Measurements from ENCODE around the gene TRMT61A. TPM values are rescaled to one million over a fixed set of nuclear protein-coding genes. Genes with fewer than 3 reads are reported as not detected.

The TRMT61A gene
- total RNA-seq, 2 experiments from 2014 or later = 7.4 to 7.6 TPM

GRCh38 chr14:103556946-103557758 is 28.2 kb downstream of the TRMT61A start:
- CTCF ChIA-PET = interaction anchor here (0.5 to 2.8 kb wide), 4 partner anchors 10 to 54 kb away, joined by 3 to 16 read pairs (median 4); no protein-coding TSS in a partner anchor
- Mint-ChIP-seq H3K27ac (no peak overlapping the region), H3K36me3 (peaks cover 30% of the 10 kb centered on the region)

DNA sequence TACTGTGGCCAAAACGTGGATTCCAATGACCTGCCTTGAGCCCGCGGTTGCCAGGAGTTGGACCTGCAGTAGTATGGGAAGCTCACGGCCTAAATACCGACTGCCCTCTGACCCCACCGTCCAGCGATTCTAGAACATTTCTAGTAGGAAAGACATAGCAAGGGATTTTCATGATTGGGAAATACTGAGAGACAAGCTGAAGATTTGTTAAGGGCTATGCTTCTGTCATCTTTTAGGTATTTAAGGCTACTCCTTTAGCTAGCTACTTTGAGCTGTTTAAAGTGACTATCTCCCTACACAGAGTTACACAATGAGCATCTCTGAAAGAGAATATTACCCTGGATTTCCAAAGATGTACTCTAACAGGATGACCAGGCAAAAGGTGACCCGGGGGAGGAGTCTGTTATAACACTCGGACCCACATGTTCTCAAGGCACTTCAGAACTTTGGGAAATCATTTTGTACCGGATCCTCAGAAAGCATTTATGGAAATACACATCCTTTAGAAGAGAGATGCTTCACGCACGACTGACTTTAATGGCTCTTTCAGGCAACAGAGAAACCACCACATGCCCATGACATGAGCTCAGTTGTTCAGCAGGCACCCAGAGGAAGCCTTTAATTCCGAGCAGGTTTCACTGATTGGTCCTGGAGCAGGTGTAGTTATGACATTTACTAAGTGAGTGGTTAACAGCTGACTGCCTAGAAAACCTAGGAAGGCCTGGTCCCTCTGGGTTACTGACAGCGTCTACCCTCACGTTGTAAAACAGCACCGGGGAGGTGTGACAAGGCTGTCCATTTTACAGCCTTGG is 29.3 kb downstream of the TRMT61A start:
- intact Hi-C loops (cut with micrococcal nuclease) = no loop called here
- no peaks in the 10 kb centered on the region for H3K9me3 Mint-ChIP-seq
- no peaks in the 10 kb centered on the region for H3K27me3 Mint-ChIP-seq
- H3K4me1 Mint-ChIP-seq (ENCODE audit: low read depth) = peaks cover 45% of the 10 kb centered on the region
- H3K36me3 Mint-ChIP-seq = peaks cover 30% of the 10 kb centered on the region
- CTCF ChIA-PET = interaction anchor here (1.2 to 2.8 kb wide), 3 partner anchors 11 to 250 kb away, joined by 3 to 16 read pairs (median 4); no protein-coding TSS in a partner anchor
- no peak for DNase-seq
- no peak overlapping the region for H3K4me3 Mint-ChIP-seq
- POLR2A ChIA-PET = no interaction called here
- peak overlapping the region; percentile 45 for H3K27ac Mint-ChIP-seq

More at GRCh38 chr14:103556946-103557758, 28.2 kb downstream of the TRMT61A start:
- Mint-ChIP-seq H3K4me1 (ENCODE audit: low read depth) (peaks cover 45% of the 10 kb centered on the region), H3K9me3 (no peaks in the 10 kb centered on the region), H3K27me3 (no peaks in the 10 kb centered on the region), H3K4me3 (no peak overlapping the region)
- POLR2A ChIA-PET = no interaction called here
- DNase-seq = no peak
- intact Hi-C loops (cut with micrococcal nuclease) = no loop called here

- Mint-ChIP-seq H3K9me3 (no peaks in the 10 kb centered on the region), H3K4me3 (no peak overlapping the region), H3K36me3 (peaks cover 30% of the 10 kb centered on the region), H3K27me3 (no peaks in the 10 kb centered on the region), H3K4me1 (ENCODE audit: low read depth) (peaks cover 56% of the 10 kb centered on the region), H3K27ac (peak overlapping the region; percentile 64)
- DNase-seq = no peak
- ChIA-PET POLR2A (interaction anchor here (0.9 kb wide), 1 partner anchor 21 kb away, joined by 3 read pairs; no protein-coding TSS in a partner anchor), CTCF (interaction anchor here (0.8 to 2.8 kb wide), 6 partner anchors 8 to 249 kb away, joined by 3 to 16 read pairs (median 3); no protein-coding TSS in a partner anchor)
- intact Hi-C loops (cut with micrococcal nuclease) = no loop called here
Observed at GRCh38 chr14:103559766-103560165, 30.8 kb downstream of the TRMT61A start.

DNA sequence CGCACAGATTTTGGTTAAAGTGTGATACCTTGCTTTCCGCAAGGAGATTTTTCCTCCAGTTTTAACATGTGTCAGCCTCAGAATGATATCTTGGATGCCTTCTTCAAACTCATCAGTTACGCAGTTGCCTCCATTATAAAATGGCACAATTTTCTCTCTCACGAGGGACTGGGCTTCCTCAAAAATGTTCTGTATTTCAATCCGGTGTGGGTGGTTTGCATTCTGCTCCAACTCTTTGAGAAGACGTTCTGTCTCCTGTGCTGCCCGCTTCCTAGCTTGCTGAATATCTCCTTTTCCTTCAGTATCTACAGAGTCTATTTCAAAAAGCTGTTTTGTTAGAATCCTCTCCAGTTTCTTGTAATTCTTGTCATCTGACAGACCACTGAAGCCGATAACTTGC is 31.7 kb downstream of the TRMT61A start:
- Mint-ChIP-seq H3K4me1 (ENCODE audit: low read depth) (peaks cover 60% of the 10 kb centered on the region), H3K36me3 (peaks cover 30% of the 10 kb centered on the region)
- POLR2A ChIA-PET = interaction anchor here (0.6 to 0.7 kb wide), 2 partner anchors 226 to 1627 kb away, joined by 3 read pairs; partner anchors contain the start of gene EIF5

DNA sequence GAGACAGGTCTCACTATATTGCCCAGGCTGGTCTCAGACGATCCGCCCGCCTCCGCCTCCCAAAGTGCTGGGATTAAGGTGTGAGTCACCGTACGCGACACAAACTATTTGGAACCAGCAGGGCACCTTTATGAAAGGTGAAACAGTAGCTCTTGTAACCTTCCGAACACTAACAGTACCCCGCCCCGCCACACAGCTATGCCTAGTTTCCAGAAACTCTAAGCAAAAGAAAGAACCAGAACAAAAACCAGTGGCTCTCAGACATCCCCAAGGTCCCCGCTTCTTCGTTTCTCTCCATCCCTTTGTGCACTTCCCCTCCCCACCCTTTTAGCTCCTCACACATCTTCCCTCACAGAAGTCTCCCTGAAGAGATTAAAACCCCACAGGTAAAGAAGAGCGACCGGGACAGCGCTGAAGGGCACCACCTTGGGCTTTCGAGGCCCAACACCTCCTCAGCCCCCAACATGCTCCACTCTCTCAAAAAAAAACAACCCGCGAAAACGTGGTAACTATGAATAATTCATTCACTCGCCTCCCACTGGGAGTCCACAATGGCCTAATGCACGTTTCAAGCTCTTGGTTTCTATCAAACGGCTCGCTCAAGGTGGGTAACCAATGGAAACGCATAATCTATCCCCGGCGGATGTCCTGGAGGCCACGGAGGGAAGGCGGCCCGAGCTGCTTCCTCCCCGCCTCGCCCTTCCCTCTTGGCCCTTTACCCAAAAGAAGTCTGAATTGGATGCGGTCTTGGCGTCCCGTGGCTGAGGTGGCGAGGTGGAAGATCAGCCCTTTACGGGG is 32.6 kb downstream of the TRMT61A start:
- Mint-ChIP-seq H3K9me3 (no peaks in the 10 kb centered on the region), H3K27ac (peak overlapping the region; percentile 90), H3K27me3 (no peaks in the 10 kb centered on the region), H3K4me3 (peak overlapping the region; percentile 81), H3K4me1 (ENCODE audit: low read depth) (peaks cover 67% of the 10 kb centered on the region), H3K36me3 (peaks cover 30% of the 10 kb centered on the region)
- intact Hi-C loops (cut with micrococcal nuclease) = loop anchor here (1.0 to 2.0 kb wide), 4 partner anchors 33 to 153 kb away; partner anchors contain the start of genes KLC1, TRMT61A, XRCC3 and ZFYVE21
- DNase-seq = peak; percentile 66
- POLR2A ChIA-PET = interaction anchor here (0.6 to 1.4 kb wide), 11 partner anchors 12 to 1628 kb away, joined by 3 to 4 read pairs (median 3); partner anchors contain the start of genes EIF5 and TRMT61A
- CTCF ChIA-PET = interaction anchor here (0.6 to 2.6 kb wide), 7 partner anchors 14 to 980 kb away, joined by 3 to 8 read pairs (median 3); no protein-coding TSS in a partner anchor

More for the DNA sequence above, 31.7 kb downstream of the TRMT61A start:
- Mint-ChIP-seq H3K4me3 (peak overlapping the region; percentile 81), H3K27ac (peak overlapping the region; percentile 33), H3K27me3 (no peaks in the 10 kb centered on the region), H3K9me3 (no peaks in the 10 kb centered on the region)
- no peak for DNase-seq
- CTCF ChIA-PET = interaction anchor here (1.1 to 2.6 kb wide), 4 partner anchors 42 to 119 kb away, joined by 3 to 8 read pairs (median 5); no protein-coding TSS in a partner anchor
- intact Hi-C loops (cut with micrococcal nuclease) = no loop called here

DNA sequence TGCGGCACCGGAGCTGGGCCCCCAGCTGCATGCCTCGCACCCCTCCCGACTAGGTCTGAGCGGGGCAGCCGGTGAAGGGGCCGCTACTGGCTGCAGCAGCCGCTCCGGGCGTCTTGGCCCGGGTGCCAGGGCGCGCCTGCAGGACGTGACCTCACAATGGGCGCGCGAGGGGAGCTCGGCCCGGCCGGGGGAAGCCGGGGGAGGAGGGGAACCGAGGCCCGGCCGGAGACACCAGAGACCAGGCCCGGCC is 33.1 kb downstream of the TRMT61A start:
- H3K27ac Mint-ChIP-seq = peak overlapping the region; percentile 90
- ChIA-PET POLR2A (interaction anchor here (0.6 to 1.4 kb wide), 10 partner anchors 12 to 867 kb away, joined by 3 to 4 read pairs (median 3); partner anchors contain the start of gene TRMT61A), CTCF (interaction anchor here (0.6 to 2.6 kb wide), 7 partner anchors 15 to 981 kb away, joined by 3 to 8 read pairs (median 3); no protein-coding TSS in a partner anchor)
- intact Hi-C loops (cut with micrococcal nuclease) = loop anchor here (1.0 to 2.0 kb wide), 4 partner anchors 33 to 153 kb away; partner anchors contain the start of genes KLC1, TRMT61A, XRCC3 and ZFYVE21
- DNase-seq = no peak
- H3K4me3 Mint-ChIP-seq = peak overlapping the region; percentile 81
- H3K4me1 Mint-ChIP-seq (ENCODE audit: low read depth) = peaks cover 66% of the 10 kb centered on the region
- H3K9me3 Mint-ChIP-seq = no peaks in the 10 kb centered on the region
- H3K36me3 Mint-ChIP-seq = peaks cover 30% of the 10 kb centered on the region
- H3K27me3 Mint-ChIP-seq = no peaks in the 10 kb centered on the region

DNA sequence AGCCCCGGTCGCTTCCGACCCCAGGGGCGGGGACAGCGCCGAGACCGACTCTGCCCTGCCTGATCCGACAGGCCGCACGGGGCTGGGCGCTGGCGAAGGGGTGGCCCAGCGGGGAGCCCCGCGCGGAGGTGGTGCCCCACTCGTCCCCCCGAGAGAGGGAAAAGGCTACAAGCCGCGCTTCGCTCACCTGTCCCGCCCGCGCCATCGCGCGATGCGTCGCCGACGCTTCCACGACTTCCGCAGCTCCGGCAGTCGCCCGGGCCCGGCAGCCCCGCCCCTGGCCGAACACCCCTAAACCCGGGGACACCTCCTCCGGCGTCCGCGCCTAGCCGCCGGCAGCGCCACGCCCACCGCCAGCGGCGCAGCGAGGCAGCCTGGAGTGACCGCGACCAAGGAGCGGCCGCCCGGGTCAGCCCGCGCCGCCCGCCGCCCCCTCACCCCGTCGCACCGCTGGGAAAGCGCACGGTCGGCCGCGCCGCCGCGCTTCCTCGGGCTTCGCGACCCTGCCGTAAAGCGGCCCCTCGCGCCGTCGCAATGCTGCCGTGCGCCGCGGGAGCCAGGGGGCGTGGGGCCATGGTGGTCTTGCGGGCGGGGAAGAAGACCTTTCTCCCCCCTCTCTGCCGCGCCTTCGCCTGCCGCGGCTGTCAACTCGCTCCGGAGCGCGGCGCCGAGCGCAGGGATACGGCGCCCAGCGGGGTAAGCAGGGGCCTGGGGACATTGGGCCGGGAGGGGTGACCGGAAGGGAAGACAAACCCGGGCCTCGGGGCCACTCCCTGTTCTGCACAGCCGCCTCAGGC is 33.6 kb downstream of the TRMT61A start, which contains the start of the genes BAG5 and COA8:
Gene BAG5, minus strand, starts transcription at position 229 of the 797 bp plus-strand sequence. CDS start 1,493 bp downstream, outside the sequence.
Gene COA8, plus strand, starts transcription at position 532 of the 797 bp plus-strand sequence. Its CDS starts 42 bp downstream, at position 574.
- H3K4me3 Mint-ChIP-seq = peak within 1 kb of the TSS; percentile 94
- H3K9me3 Mint-ChIP-seq = no peaks in the 10 kb centered on the region
- H3K4me1 Mint-ChIP-seq (ENCODE audit: low read depth) = peaks cover 61% of the 10 kb centered on the region
- peak; percentile 92 for DNase-seq
- peak within 1 kb of the TSS; percentile 90 for H3K27ac Mint-ChIP-seq
- intact Hi-C loops (cut with micrococcal nuclease) = loop anchor here (1.0 to 2.0 kb wide), 4 partner anchors 34 to 152 kb away; partner anchors contain the start of genes KLC1, TRMT61A, XRCC3 and ZFYVE21
- POLR2A ChIA-PET = interaction anchor here (0.6 to 1.4 kb wide), 9 partner anchors 13 to 868 kb away, joined by 3 to 4 read pairs (median 3); partner anchors contain the start of gene TRMT61A
- no peaks in the 10 kb centered on the region for H3K27me3 Mint-ChIP-seq
- CTCF ChIA-PET = interaction anchor here (0.6 to 2.6 kb wide), 6 partner anchors 15 to 981 kb away, joined by 3 to 8 read pairs (median 4); no protein-coding TSS in a partner anchor
- peaks cover 30% of the 10 kb centered on the region for H3K36me3 Mint-ChIP-seq

DNA sequence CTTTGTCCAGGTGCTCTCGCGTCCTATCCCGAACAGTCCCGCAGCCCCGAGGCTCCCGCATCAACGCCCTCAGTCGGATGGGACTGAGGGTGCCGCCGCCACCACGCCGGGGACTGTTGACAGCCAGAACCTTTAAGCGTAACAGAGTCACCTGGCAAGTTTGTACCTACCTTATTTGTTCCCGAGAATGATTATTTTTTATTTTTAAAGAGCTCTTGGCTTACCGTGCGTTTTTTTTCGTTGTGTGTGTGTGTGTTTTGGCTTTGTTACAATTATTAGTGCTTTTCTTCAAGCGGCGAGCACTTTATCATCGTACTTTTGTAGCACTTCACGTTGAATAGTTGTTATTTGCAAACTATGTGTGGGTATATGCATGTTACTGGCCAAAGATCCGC is 34.2 kb downstream of the TRMT61A start:
- ChIA-PET CTCF (no interaction called here), POLR2A (interaction anchor here (0.7 kb wide), 1 partner anchor 139 kb away, joined by 3 read pairs; no protein-coding TSS in a partner anchor)
- H3K9me3 Mint-ChIP-seq = no peaks in the 10 kb centered on the region
- H3K4me1 Mint-ChIP-seq (ENCODE audit: low read depth) = peaks cover 63% of the 10 kb centered on the region
- H3K4me3 Mint-ChIP-seq = peak overlapping the region; percentile 94
- no peaks in the 10 kb centered on the region for H3K27me3 Mint-ChIP-seq
- H3K27ac Mint-ChIP-seq = peak overlapping the region; percentile 70
- peaks cover 27% of the 10 kb centered on the region for H3K36me3 Mint-ChIP-seq
- intact Hi-C loops (cut with micrococcal nuclease) = loop anchor here (2.0 kb wide), 2 partner anchors 34 to 152 kb away; partner anchors contain the start of genes TRMT61A, XRCC3 and ZFYVE21
- DNase-seq = no peak

DNA sequence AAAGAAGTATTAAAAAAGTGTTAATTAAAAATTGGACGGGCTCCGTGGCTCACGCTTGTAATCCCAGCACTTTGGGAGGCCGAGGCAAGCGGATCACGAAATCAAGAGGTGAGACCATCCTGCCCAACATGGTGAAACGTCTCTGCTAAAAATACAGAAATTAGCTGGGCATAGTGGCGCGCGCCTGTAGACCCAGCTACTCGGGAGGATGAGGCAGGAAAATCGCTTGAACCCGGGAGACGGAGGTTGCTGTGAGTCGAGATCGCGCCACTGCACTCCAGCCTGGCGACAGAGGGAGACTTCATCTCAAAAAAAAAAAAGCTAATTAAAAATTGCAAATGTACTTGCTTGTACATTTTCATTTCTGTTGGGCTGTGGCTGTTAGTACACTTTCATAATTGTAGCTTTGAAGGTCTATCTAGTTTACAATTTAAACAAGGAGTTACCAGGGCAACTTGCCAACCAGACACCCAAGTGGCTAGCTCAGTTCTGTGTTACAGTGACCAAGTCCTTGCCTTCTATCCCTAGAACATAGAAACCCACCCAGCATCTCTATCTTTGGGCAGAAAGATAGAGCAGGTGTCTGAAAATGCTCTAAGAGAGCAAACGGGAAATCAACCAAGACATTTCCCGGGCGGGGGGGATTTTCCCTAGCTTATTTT is 35.0 kb downstream of the TRMT61A start:
- no peak for DNase-seq
- H3K27me3 Mint-ChIP-seq = no peaks in the 10 kb centered on the region
- peak overlapping the region; percentile 94 for H3K4me3 Mint-ChIP-seq
- intact Hi-C loops (cut with micrococcal nuclease) = loop anchor here (2.0 kb wide), 2 partner anchors 35 to 151 kb away; partner anchors contain the start of genes TRMT61A, XRCC3 and ZFYVE21
- H3K4me1 Mint-ChIP-seq (ENCODE audit: low read depth) = peaks cover 56% of the 10 kb centered on the region
- CTCF ChIA-PET = interaction anchor here (0.6 to 1.0 kb wide), 2 partner anchors 116 to 1763 kb away, joined by 3 to 5 read pairs; no protein-coding TSS in a partner anchor
- peaks cover 23% of the 10 kb centered on the region for H3K36me3 Mint-ChIP-seq
- H3K27ac Mint-ChIP-seq = no peak overlapping the region
- POLR2A ChIA-PET = interaction anchor here (0.7 kb wide), 1 partner anchor 138 kb away, joined by 3 read pairs; no protein-coding TSS in a partner anchor
- no peaks in the 10 kb centered on the region for H3K9me3 Mint-ChIP-seq
